RWPE2 (cell line): Measurements from ENCODE around the gene SON.

Experiments
- ATAC-seq: fragments of 200-7000 bp; cut with Tn5 transposase; 3 replicates; pipeline ENCODE4 v1.9.1; 2021; ENCODE audit warnings: low read depth
- DNase-seq: peaks from one replicate; pipeline ENCODE4 v3.0.0-alpha.2; 2020; ENCODE audit warnings: low spot score
- H3K27ac ChIP-seq: fragments of 450-650 bp; 2 replicates; pipeline ENCODE4 v1.5.1; 2017; ENCODE audit warnings: mild to moderate bottlenecking; ENCODE audit not compliant: poor library complexity, severe bottlenecking
- H3K27me3 ChIP-seq: fragments of 250-450 bp; sonication (Bioruptor Pico); 2 replicates; pipeline ENCODE4 v1.5.1; 2021; ENCODE audit warnings: mild to moderate bottlenecking, moderate library complexity; ENCODE audit not compliant: insufficient read depth, poor library complexity, severe bottlenecking
- H3K36me3 ChIP-seq: fragments of 250-450 bp; sonication (Bioruptor Pico); 2 replicates; pipeline ENCODE4 v1.5.1; 2020; ENCODE audit warnings: low read depth, mild to moderate bottlenecking, moderate library complexity
- H3K4me1 ChIP-seq: fragments of 250-450 bp; sonication (Bioruptor Pico); 2 replicates; pipeline ENCODE4 v1.5.1; 2021; ENCODE audit warnings: mild to moderate bottlenecking, moderate library complexity; ENCODE audit not compliant: insufficient read depth, poor library complexity, severe bottlenecking
- H3K4me3 ChIP-seq: fragments of 250-450 bp; sonication (Bioruptor Pico); 2 replicates; pipeline ENCODE4 v1.5.1; 2021; ENCODE audit warnings: mild to moderate bottlenecking, moderate library complexity; ENCODE audit not compliant: severe bottlenecking
- H3K9me3 ChIP-seq: fragments of 250-450 bp; sonication (Bioruptor Pico); 2 replicates; pipeline ENCODE4 v1.5.1; 2021; ENCODE audit warnings: mild to moderate bottlenecking, moderate library complexity; ENCODE audit not compliant: severe bottlenecking
- CTCF ChIP-seq: fragments of 450-650 bp; IDR thresholded peaks from one replicate; pipeline ENCODE4 v1.5.1; 2017; ENCODE audit warnings: mild to moderate bottlenecking, moderate library complexity; ENCODE audit not compliant: poor library complexity, severe bottlenecking

SON gene

GRCh38 chr21:33560965-33561364 lies 18.1 kb downstream of the SON start:
- TF ChIP-seq CTCF: no peak
- Histone ChIP-seq H3K4me3 (no peak overlapping the region), H3K4me1 (no peaks in the 10 kb centered on the region), H3K27me3 (no peaks in the 10 kb centered on the region), H3K36me3 (peaks cover 99% of the 10 kb centered on the region), H3K27ac (no peak overlapping the region), H3K9me3 (peaks cover 5% of the 10 kb centered on the region)
- ATAC-seq: no peak
- no peak for DNase-seq

- no peak for ATAC-seq
- Histone ChIP-seq H3K27me3 (no peaks in the 10 kb centered on the region), H3K4me3 (no peak overlapping the region), H3K36me3 (peaks cover 99% of the 10 kb centered on the region), H3K9me3 (peaks cover 5% of the 10 kb centered on the region), H3K4me1 (no peaks in the 10 kb centered on the region), H3K27ac (no peak overlapping the region)
- no peak for TF ChIP-seq CTCF
- DNase-seq: no peak
Measured at GRCh38 chr21:33561373-33561772, 18.5 kb downstream of the SON start.

GRCh38 chr21:33562389-33562788 lies 19.6 kb downstream of the SON start:
- Histone ChIP-seq H3K4me1 (no peaks in the 10 kb centered on the region), H3K27me3 (no peaks in the 10 kb centered on the region), H3K4me3 (no peak overlapping the region), H3K36me3 (peaks cover 99% of the 10 kb centered on the region), H3K9me3 (peaks cover 5% of the 10 kb centered on the region), H3K27ac (no peak overlapping the region)
- no peak for ATAC-seq
- DNase-seq: no peak
- no peak for TF ChIP-seq CTCF

DNA sequence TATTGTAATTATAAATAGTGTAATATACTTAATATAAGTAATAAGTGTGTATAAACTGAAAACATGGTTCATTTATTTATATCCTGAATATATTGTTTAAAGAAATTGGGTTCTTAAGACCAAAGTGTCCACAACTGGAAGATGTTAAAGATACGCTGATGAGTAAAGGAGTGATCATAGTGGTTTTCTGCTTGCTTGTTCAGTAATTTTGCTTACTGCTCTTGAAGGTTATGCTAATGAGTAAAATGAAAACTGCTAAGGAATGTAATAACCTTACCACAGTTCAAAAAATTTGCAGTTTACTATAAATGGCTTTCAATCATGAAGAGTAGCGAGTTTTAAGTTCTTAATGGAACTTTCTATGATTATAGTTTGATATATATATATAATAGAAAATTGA lies 23.7 kb downstream of the SON start:
- no peak for ATAC-seq
- H3K4me1 ChIP-seq: no peaks in the 10 kb centered on the region
- H3K27ac ChIP-seq: no peak overlapping the region
- no peak for TF ChIP-seq CTCF
- H3K4me3 ChIP-seq: no peak overlapping the region
- H3K36me3 ChIP-seq: peaks cover 99% of the 10 kb centered on the region
- H3K9me3 ChIP-seq: peaks cover 5% of the 10 kb centered on the region
- DNase-seq: no peak
- H3K27me3 ChIP-seq: no peaks in the 10 kb centered on the region

- no peaks in the 10 kb centered on the region for H3K27me3 ChIP-seq
- H3K4me3 ChIP-seq: no peak overlapping the region
- ATAC-seq (no peak), DNase-seq (no peak)
- H3K9me3 ChIP-seq: peaks cover 3% of the 10 kb centered on the region
- peaks cover 97% of the 10 kb centered on the region for H3K36me3 ChIP-seq
- no peak for TF ChIP-seq CTCF
- no peak overlapping the region for H3K27ac ChIP-seq
- no peaks in the 10 kb centered on the region for H3K4me1 ChIP-seq
Measured at GRCh38 chr21:33567914-33568313, 25.1 kb downstream of the SON start.
